NCI-H748 treated with DMSO at 0.1 percent for 48 hours (cell line): Measurements from ENCODE around the gene TMEM196.
"Not testable (repeated sequence)": the region's sequence is repeated elsewhere in the genome, so short reads cannot be mapped to it uniquely, and the experiment has no call there.

Experiments
- DNase-seq: peaks from one replicate; lab custom pipeline; 2025; lab: John Stamatoyannopoulos, UW

TMEM196 gene

GRCh38 chr7:19707240-19707639, 66.2 kb downstream of the TMEM196 start:
- DNase-seq: no peak

GRCh38 chr7:19705663-19706062, 67.8 kb downstream of the TMEM196 start:
- no peak for DNase-seq

- peak; percentile 70 for DNase-seq
Observed at GRCh38 chr7:19701471-19701870, 71.9 kb downstream of the TMEM196 start.

DNA sequence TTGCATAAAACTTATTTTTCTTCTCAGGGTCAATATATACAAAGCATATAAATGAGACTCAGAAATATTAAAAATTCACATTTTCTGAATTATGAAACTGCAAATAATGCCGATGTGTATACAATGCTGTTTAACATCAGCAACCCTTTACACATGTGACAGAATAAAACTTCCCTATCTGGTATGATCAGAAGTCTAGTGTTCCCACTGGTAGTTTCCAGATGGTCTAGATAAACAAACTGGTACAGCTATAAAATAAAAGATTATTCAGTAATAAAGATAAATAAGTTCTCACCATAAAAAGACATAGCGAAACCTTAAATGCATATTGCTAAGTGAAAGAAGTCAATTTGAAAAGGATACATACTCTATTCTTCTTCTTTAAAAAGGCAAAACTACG, 72.5 kb downstream of the TMEM196 start:
- DNase-seq: no peak

- no peak for DNase-seq
Observed at GRCh38 chr7:19698331-19698730, 75.1 kb downstream of the TMEM196 start.

DNA sequence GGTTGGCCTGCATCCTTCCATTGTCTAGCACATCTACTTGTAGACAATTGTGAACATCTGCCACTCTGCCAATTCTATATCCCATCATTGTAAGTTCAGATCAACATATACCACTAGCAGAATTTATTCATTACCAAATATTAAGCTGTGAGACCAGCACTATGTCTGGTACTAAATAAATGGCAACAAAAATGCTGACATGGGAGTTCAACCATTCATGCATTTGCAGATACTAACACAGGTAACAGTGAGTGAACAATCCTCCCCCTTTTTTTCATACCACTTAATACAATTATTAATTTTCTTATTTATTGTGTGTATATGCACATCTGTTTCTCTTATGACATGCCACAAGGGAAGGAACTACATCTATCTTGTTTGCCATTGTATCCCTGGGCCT, 76.5 kb downstream of the TMEM196 start:
- no peak for DNase-seq

DNA sequence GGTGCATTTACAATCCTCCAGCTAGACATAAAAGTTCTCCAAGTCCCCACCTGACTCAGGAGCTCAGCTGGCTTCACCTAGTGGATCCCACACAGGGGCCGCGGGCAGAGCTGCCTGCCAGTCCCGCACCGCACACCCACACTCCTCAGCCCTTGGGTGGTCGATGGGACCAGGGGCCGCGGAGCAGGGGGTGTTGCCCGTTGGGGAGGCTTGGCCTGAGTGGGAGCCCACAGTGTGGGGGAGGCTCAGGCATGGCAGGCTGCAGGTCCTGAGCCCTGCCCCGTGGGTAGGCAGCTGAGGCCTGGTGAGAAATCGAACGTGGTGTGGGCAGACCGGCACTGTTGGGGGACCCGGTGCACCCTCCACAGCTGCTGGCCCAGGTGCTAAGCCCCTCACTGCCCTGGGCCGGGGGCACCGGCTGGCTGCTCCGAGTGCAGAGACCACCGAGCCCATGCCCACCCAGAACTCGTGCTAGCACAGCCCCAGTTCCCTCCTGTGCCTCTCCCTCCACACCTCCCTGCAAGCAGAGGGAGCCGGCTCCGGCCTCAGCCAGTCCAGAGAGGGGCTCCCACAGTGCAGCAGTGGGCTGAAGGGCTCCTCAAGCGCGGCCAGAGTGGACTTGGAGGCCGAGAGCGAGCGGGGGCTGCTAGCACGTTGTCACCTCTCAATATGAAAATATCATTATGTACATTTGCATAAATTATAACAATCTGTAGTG, 81.1 kb downstream of the TMEM196 start:
- no peak for DNase-seq

GRCh38 chr7:19690736-19691135, 82.7 kb downstream of the TMEM196 start:
- no peak for DNase-seq

GRCh38 chr7:19689130-19689529, 84.3 kb downstream of the TMEM196 start:
- DNase-seq: not testable (repeated sequence)

DNA sequence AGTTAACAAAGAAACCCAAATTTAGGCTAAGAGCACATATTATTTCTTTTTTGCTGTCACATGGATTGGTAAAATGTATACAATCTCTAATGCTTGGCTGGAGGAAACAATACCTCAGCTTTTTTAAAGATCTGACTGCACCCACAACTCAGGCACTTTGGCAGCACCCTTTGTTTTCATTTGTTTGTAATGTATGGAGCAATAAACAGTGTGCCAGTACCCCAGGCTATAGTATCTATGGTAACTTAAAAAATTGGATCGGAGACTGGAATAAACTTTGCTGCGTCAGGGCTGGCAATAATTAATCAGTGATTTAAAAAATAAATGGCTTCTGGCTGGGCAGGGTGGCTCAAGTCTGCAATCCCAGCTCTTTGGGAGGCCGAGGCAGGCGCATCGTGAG, 91.8 kb downstream of the TMEM196 start:
- no peak for DNase-seq

DNA sequence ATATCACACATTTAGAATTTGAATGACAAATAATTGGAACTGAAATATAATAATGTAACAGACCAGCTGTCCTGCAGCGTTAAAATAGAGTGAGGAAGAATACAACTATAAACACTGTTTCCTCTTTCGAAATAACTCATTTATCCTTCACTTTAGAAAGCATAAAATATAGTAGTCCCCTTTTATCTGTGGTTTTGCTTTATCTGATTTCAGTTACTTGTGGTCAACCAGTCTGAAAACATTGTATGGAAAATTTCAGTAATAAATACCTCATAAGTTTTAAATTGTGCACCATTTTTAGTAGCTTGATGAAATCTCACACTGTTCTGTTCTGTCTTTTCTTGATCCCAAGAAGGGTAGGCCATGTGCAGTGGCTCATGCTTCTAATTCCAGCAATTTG, 96.2 kb downstream of the TMEM196 start:
- DNase-seq: no peak

- no peak for DNase-seq
Observed at GRCh38 chr7:19675816-19676215, 97.6 kb downstream of the TMEM196 start.

GRCh38 chr7:19674266-19674960, 99.0 kb downstream of the TMEM196 start:
- DNase-seq: no peak

- no peak for DNase-seq
Observed at GRCh38 chr7:19670806-19671205, 102.6 kb downstream of the TMEM196 start.
